Skeletal muscle tissue (tissue), 4 donors: Measurements from ENCODE around the gene PTPN6. TPM values are rescaled to one million over a fixed set of nuclear protein-coding genes. Genes with fewer than 3 reads are reported as not detected.
A peak's percentile ranks its signal among the peaks of the same experiment; 100 is the strongest.
"Not testable (repeated sequence)": the region's sequence is repeated elsewhere in the genome, so short reads cannot be mapped to it uniquely, and the experiment has no call there.

Experiments
- H3K27ac ChIP-seq: one replicate; pipeline ENCODE4 v1.7.0; 2013; ENCODE audit warnings: mild to moderate bottlenecking, low read depth, low read length, inconsistent platforms
- H3K27me3 ChIP-seq, 3 donors: one replicate each; pipeline ENCODE4 v1.7.0; 2013; ENCODE audit warnings: low read length in 3 of 3; ENCODE audit not compliant: control insufficient read depth in 3 of 3, insufficient read depth in 3 of 3
- H3K36me3 ChIP-seq, 3 donors: one replicate each; pipeline ENCODE4 v1.7.0; 2013; ENCODE audit warnings: low read length in 3 of 3; ENCODE audit not compliant: control insufficient read depth in 3 of 3, insufficient read depth in 3 of 3
- H3K4me1 ChIP-seq, 3 donors: one replicate each; pipeline ENCODE4 v1.7.0; 2013; ENCODE audit warnings: low read length in 3 of 3, mild to moderate bottlenecking in 3 of 3; ENCODE audit not compliant: control insufficient read depth in 3 of 3, insufficient read depth in 3 of 3
- H3K4me3 ChIP-seq, 3 donors: one replicate each; pipeline ENCODE4 v1.7.0; 2013; ENCODE audit warnings: low read length in 3 of 3
- H3K9ac ChIP-seq, 3 donors: one replicate each; pipeline ENCODE4 v1.7.0; 2013; ENCODE audit warnings: low read length in 3 of 3, mild to moderate bottlenecking in 3 of 3, moderate library complexity in 2 of 3, low read depth in 1 of 3
- H3K9me3 ChIP-seq, 3 donors: one replicate each; pipeline ENCODE4 v1.7.0; 2013; ENCODE audit warnings: low read length in 3 of 3; ENCODE audit not compliant: control insufficient read depth in 3 of 3
- total RNA-seq: library from RNA; depleted of rRNA; stranded (reverse); fragments of >200 nt; gene quantifications from one replicate; pipeline ENCODE4 v1.2.3, GENCODE V29; 2014
- donor health status: Osteomylitis.

PTPN6 gene
- 7.8 TPM for total RNA-seq

DNA sequence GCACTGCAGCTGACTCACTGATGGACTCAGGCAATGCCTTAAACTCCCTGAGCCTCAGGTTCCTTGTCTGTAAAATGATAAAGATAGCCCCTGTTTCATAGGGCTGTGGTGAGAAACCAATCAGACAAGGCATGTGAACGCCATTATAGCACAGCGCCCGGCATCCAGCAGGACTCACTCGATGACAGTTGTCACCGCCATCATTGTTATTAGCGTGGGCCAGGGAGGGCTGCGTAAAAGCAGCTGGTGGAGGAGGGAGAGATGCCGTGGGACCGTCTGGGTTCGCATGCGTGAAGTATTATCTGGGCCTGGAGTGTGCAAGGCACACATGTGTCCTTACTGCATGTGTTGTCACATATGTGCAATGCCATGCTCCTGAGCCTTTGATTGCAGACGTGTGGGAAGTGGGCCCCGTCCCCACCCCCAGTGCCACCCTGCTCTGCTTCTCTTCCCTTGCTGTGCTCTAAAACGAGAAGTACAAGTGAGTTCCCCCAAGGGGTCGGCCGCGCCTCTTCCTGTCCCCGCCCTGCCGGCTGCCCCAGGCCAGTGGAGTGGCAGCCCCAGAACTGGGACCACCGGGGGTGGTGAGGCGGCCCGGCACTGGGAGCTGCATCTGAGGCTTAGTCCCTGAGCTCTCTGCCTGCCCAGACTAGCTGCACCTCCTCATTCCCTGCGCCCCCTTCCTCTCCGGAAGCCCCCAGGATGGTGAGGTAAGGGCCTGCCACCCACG is at the start of gene PTPN6:
TSS of gene PTPN6 (plus strand) at position 546 of the 730 bp plus-strand sequence. CDS start at position 703, 157 bp downstream.
- Histone ChIP-seq H3K4me3 (peak within 1 kb of the TSS; percentile 6 to 56 (median 48)), H3K27me3 (no peaks in the 10 kb centered on the region), H3K36me3 (peaks cover 6 to 10% (median 6%) of the 10 kb centered on the region in 3 donors), H3K4me1 (peaks cover 12 to 32% (median 20%) of the 10 kb centered on the region in 3 donors), H3K27ac (peak within 1 kb of the TSS; percentile 69), H3K9me3 (no peaks in the 10 kb centered on the region), H3K9ac (peak within 1 kb of the TSS in 2 of 3 donors; percentile 32 to 43)

DNA sequence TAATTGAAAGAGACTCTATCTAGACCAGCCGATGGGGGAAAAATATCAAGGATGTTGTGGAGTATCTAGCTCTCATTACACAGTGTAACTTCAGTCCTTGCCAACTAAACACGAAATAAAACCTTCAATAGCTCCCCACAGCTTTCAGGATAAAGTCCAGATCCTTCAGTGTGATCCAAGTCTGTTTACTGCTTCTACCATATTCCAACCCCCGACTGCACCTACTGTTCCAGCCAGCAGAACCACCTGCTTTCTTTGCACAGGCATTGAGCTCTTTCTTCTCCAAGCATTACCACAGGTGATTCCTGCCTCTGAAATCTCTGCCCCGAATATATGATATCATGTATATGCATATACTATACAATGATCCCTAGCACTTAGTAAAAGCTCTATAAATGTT is 48.7 kb upstream of the PTPN6 start:
- peaks cover 0 to 14% (median 7%) of the 10 kb centered on the region in 3 donors for H3K36me3 ChIP-seq
- H3K9ac ChIP-seq: no peak overlapping the region
- no peak overlapping the region for H3K4me3 ChIP-seq
- H3K9me3 ChIP-seq: no peaks in the 10 kb centered on the region
- H3K27ac ChIP-seq: no peak overlapping the region
- H3K4me1 ChIP-seq: peaks cover 11 to 18% (median 12%) of the 10 kb centered on the region in 3 donors
- H3K27me3 ChIP-seq: no peaks in the 10 kb centered on the region

DNA sequence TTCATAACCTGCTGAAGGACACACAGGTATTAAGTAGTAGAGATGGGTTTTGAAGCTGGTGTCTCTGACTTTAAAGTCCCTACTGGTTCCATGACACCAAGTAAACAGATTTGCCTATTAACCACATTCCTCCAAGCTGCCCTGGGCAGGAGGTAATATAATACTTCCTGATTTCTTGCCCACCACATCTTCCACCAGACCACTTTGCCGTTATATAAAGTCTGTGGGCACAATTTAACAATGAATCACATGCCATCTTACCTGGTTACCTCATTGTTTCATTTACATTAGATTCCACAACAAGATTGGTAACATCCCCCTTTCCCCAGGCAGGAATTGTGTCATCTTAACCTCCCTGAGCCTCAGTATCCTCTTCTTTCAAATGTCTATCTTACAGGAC is 47.4 kb upstream of the PTPN6 start:
- Histone ChIP-seq H3K4me1 (peaks cover 11 to 18% (median 12%) of the 10 kb centered on the region in 3 donors), H3K4me3 (no peak overlapping the region), H3K9me3 (no peaks in the 10 kb centered on the region), H3K27ac (no peak overlapping the region), H3K27me3 (no peaks in the 10 kb centered on the region), H3K9ac (no peak overlapping the region), H3K36me3 (peaks cover 0 to 16% (median 8%) of the 10 kb centered on the region in 3 donors)

DNA sequence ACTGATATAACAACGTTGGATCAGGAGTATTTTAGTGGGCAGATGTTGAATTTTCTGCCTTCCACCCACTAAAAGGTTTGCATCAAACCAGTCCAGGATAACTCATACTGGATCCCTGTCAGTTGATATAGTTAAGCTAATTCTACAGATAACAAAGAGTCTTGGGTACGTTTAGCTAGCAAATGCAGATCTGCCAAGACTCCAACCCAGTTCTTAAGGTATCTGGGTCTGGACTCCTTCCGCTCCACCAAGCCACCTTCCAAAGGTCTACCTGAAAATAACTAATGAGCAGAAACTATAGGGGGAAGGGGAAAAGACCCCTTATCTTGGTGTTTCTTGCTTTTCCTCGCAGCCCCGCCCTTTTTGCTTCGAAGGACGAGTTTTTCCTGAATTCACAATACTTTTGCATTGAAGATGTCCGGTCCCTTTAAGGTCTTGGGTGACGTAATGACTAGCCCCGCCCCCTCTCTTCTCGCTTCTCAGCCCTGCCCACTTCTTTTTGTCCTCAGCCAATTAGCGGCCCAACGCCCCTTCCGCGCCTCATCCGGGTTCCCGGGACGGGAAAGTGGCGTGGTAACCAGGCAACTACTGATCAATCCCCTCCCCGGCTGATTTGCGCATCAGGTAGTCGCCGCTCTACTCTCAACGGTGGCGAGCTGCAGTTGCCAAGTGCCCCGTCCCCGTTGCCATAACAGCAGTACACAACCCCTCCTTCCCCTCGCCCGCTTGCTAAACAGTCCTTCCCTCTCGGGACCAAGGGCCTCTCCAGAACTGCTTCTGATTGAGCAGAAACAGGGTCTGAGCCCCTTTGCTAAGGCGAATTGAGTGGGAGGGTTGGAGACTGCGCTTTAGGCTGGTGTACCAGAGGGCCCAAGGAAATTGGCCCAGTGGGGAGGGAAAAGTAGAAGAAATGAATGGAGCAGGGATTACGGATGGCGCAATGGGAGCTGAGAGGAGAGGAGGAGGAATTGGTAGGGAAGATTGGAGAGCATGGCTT is 46.6 kb upstream of the PTPN6 start, which contains the start of gene LRRC23:
TSS of gene LRRC23 (plus strand) at position 543 of the 997 bp plus-strand sequence. CDS start 812 bp downstream, outside the sequence.
- peaks cover 11 to 18% (median 12%) of the 10 kb centered on the region in 3 donors for H3K4me1 ChIP-seq
- H3K9ac ChIP-seq: peak within 1 kb of the TSS; percentile 88 to 91 (median 90)
- H3K9me3 ChIP-seq: no peaks in the 10 kb centered on the region
- H3K4me3 ChIP-seq: peak within 1 kb of the TSS; percentile 95 to 98 (median 98)
- peaks cover 0 to 16% (median 8%) of the 10 kb centered on the region in 3 donors for H3K36me3 ChIP-seq
- peak within 1 kb of the TSS; percentile 87 for H3K27ac ChIP-seq
- no peaks in the 10 kb centered on the region for H3K27me3 ChIP-seq

DNA sequence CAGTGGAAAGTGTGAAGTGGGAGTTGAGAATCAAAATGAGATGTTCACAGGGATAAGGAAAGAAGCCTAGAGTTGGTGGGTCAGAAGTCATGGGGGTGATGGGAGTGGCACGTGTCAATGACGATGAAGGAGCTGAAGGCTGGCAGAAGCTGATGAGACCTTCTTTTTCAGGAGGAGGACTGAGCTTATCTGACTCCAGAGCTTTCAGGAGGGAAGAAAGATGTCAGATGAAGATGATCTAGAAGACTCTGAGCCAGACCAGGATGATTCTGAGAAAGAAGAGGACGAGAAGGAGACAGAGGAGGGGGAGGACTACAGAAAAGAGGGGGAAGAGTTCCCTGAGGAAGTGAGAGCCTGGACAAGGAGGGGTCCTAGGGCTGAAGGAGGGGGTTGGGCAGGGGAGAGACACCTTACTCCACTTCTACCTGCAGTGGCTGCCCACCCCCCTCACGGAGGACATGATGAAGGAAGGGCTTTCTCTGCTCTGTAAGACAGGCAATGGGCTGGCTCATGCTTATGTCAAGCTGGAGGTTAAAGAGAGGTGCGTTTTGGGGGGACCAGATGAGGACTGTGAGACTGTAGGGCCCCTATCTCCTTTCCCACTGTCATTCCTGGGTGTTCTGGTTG is 45.6 kb upstream of the PTPN6 start:
- Histone ChIP-seq H3K4me1 (peaks cover 11 to 18% (median 12%) of the 10 kb centered on the region in 3 donors), H3K27ac (peak overlapping the region; percentile 87), H3K9ac (peak overlapping the region; percentile 88 to 91 (median 90)), H3K27me3 (no peaks in the 10 kb centered on the region), H3K4me3 (peak overlapping the region; percentile 95 to 98 (median 98)), H3K36me3 (peaks cover 0 to 16% (median 8%) of the 10 kb centered on the region in 3 donors), H3K9me3 (no peaks in the 10 kb centered on the region)

DNA sequence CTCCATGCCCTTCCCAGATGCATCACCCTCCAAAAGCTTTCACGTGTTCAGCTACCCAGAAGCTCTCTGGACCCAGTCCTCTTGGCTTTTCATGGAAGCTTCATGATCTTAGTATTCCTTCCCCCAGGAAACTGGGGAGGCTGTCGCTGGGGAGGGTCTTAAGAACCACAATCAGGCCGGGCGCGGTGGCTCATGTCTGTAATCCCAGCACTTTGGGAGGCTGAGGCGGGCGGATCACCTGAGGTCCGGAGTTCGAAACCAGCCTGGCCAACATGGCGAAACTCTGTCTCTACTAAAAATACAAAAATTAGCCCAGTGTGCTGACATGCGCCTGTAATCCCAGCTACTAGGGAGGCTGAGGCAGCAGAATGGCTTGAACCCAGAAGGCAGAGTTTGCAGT is 43.0 kb upstream of the PTPN6 start:
- not testable (repeated sequence) for H3K27ac ChIP-seq

DNA sequence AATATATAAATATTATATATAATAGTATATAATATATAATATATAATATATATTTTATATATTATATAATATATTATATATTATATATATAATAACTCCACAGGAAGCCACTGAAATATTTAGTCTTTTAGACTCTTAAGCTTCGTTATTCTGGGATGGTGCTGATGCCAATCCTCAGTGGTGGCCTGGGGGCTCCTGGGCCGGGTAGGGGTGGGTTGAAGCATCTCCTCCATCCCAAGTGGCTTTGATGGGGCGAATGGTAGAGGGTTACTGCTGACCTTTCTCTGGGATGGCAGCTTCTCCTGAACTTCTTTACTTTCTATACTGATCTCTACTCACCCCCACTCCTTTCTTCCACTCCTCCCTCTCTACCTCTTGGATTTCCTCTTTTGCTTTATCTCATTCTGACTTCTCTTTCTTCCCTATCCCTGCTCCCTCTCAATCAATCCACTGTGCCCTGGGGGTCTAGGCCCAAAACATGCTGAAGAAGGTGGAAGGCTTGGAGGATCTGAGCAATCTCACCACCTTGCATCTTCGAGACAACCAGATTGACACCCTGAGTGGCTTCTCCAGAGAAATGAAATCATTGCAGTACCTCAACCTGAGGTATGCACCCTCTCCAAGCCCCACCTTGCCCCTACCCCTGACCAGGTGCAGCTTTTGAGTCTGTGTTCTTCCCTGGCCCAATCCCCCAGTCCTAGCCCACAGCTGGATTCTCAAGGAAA is 41.6 kb upstream of the PTPN6 start:
- Histone ChIP-seq H3K9me3 (no peaks in the 10 kb centered on the region), H3K4me3 (no peak overlapping the region), H3K4me1 (peaks cover 7 to 16% (median 12%) of the 10 kb centered on the region in 3 donors), H3K36me3 (peaks cover 0 to 16% (median 8%) of the 10 kb centered on the region in 3 donors), H3K9ac (no peak overlapping the region), H3K27me3 (peaks cover 8 to 19% (median 10%) of the 10 kb centered on the region in 3 donors), H3K27ac (no peak overlapping the region)

More for the DNA sequence above, 43.0 kb upstream of the PTPN6 start:
- H3K9ac ChIP-seq, H3K9me3 ChIP-seq, H3K4me3 ChIP-seq: not testable (repeated sequence)
- H3K27me3 ChIP-seq: peaks cover 2 to 13% (median 3%) of the 10 kb centered on the region in 3 donors
- H3K4me1 ChIP-seq: peaks cover 11 to 18% (median 12%) of the 10 kb centered on the region in 3 donors
- H3K36me3 ChIP-seq: peaks cover 0 to 16% (median 8%) of the 10 kb centered on the region in 3 donors

DNA sequence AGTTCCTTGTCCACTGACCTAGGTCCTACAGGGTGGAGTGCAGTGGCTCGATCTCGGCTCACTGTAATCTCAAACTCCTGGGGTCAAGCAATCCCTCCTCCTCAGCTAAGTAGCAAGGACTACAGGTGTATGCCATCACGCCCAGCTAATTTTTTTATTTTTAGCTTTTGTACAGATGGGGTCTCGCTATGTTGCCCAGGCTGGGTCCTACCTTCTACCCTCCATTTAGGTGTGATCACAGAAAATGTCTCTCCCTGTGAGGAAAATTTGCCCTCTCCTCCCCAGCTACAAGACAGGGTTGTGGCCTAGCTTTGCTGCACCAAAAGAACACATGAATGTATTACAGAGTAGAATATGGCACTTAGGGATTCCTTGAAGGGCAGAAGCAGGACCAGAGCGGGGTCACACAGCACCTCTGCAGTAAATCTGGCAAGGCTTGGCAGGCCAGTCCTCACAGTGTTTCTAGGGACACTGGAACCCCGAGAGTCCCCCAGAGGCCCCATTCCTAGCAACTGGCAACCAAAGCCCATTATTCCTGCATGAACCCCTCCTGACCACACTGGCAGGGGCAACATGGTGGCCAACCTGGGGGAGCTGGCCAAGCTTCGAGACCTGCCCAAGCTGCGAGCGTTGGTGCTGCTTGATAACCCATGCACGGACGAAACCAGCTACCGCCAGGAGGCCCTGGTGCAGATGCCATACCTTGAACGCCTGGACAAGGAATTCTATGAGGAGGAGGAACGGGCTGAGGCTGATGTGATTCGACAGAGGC is 38.8 kb upstream of the PTPN6 start:
- Histone ChIP-seq H3K27ac (no peak overlapping the region), H3K27me3 (peaks cover 12 to 27% (median 23%) of the 10 kb centered on the region in 3 donors), H3K4me3 (no peak overlapping the region), H3K9me3 (no peaks in the 10 kb centered on the region), H3K4me1 (peaks cover 9 to 14% (median 13%) of the 10 kb centered on the region in 3 donors), H3K36me3 (peaks cover 0 to 3% (median 1%) of the 10 kb centered on the region in 3 donors), H3K9ac (no peak overlapping the region)
